ENCODE data around the gene IKZF3. TPM values are rescaled to one million over a fixed set of nuclear protein-coding genes. Genes with fewer than 3 reads are reported as not detected.

The IKZF3 gene
- total RNA-seq, 2 experiments from 2014 or later = 39.7 to 39.9 TPM

GRCh38 chr17:39792526-39793221, 71.4 kb downstream of the IKZF3 start:
- Histone ChIP-seq H3K27me3 (ENCODE audit: control insufficient read depth in 1 of 2, insufficient read depth in 2 of 2, low read length in 2 of 2) (no peaks in the 10 kb centered on the region), H3K36me3 (ENCODE audit: insufficient read depth, low read length) (peaks cover 28% of the 10 kb centered on the region), H3K9me3 (ENCODE audit: control insufficient read depth in 1 of 2, insufficient read depth in 1 of 2, low read length in 2 of 2) (no peaks in the 10 kb centered on the region), H3K27ac (ENCODE audit: low read depth in 1 of 2, low read length in 2 of 2) (peak overlapping the region; percentile 53 to 79), H3K4me1 (ENCODE audit: insufficient read depth, low read length) (peaks cover 61% of the 10 kb centered on the region), H3K4me3 (ENCODE audit: low read length) (peak overlapping the region; percentile 8)
- peak in 3 of 14 experiments; percentile 34 to 40 (median 36) for DNase-seq
- H3K9me3 Mint-ChIP-seq = no peaks in the 10 kb centered on the region
- no peak for TF ChIP-seq CTCF (IDR thresholded peaks at IDR 0.05)
- peak; percentile 5 for ATAC-seq (ENCODE audit: poor library complexity)
- peak overlapping the region; percentile 84 for H3K27ac Mint-ChIP-seq
- ChIA-PET POLR2A (interaction anchor here (1.0 to 5.7 kb wide), 15 partner anchors 10 to 188 kb away, joined by 3 to 54 read pairs (median 6); partner anchors contain the start of genes MIEN1 and PSMD3), CTCF (interaction anchor here (1.1 to 3.4 kb wide), 5 partner anchors 10 to 72 kb away, joined by 3 to 15 read pairs (median 10); partner anchors contain the start of genes IKZF3 and MIEN1)
- intact Hi-C loops (cut with DNase I, micrococcal nuclease) = loop anchor here in 1 of 2 experiments (2.0 kb wide), 1 partner anchor 22 kb away; no protein-coding TSS in a partner anchor
- H3K36me3 Mint-ChIP-seq (ENCODE audit: low read depth) = peaks cover 53% of the 10 kb centered on the region
- H3K4me1 Mint-ChIP-seq (ENCODE audit: low read depth) = peaks cover 66% of the 10 kb centered on the region
- no peaks in the 10 kb centered on the region for H3K27me3 Mint-ChIP-seq
- H3K4me3 Mint-ChIP-seq = peak overlapping the region; percentile 66

- H3K27me3 Mint-ChIP-seq = no peaks in the 10 kb centered on the region
- H3K4me3 Mint-ChIP-seq = peak overlapping the region; percentile 72
- H3K9me3 Mint-ChIP-seq = no peaks in the 10 kb centered on the region
- H3K27ac Mint-ChIP-seq = peak overlapping the region; percentile 84
- peaks cover 61% of the 10 kb centered on the region for H3K4me1 ChIP-seq (ENCODE audit: insufficient read depth, low read length)
- no peaks in the 10 kb centered on the region for H3K9me3 ChIP-seq (ENCODE audit: control insufficient read depth in 1 of 2, insufficient read depth in 1 of 2, low read length in 2 of 2)
- H3K36me3 ChIP-seq (ENCODE audit: insufficient read depth, low read length) = peaks cover 41% of the 10 kb centered on the region
- H3K27ac ChIP-seq (ENCODE audit: low read depth in 1 of 2, low read length in 2 of 2) = peak overlapping the region; percentile 48 to 79
- TF ChIP-seq CTCF (IDR thresholded peaks at IDR 0.05) = no peak
- intact Hi-C loops (cut with DNase I, micrococcal nuclease) = loop anchor here in 1 of 2 experiments (2.0 kb wide), 1 partner anchor 33 kb away; no protein-coding TSS in a partner anchor
- ATAC-seq (ENCODE audit: poor library complexity) (peak; percentile 71), DNase-seq (peak in 7 of 14 experiments; percentile 18 to 73 (median 53))
- ChIA-PET CTCF (interaction anchor here (0.7 to 3.0 kb wide), 8 partner anchors 9 to 169 kb away, joined by 3 to 11 read pairs (median 3); partner anchors contain the start of gene MIEN1), POLR2A (interaction anchor here (0.8 to 5.7 kb wide), 10 partner anchors 9 to 60 kb away, joined by 3 to 54 read pairs (median 16); no protein-coding TSS in a partner anchor)
- peaks cover 59% of the 10 kb centered on the region for H3K36me3 Mint-ChIP-seq (ENCODE audit: low read depth)
- no peaks in the 10 kb centered on the region for H3K27me3 ChIP-seq (ENCODE audit: control insufficient read depth in 1 of 2, insufficient read depth in 2 of 2, low read length in 2 of 2)
- peak overlapping the region; percentile 28 for H3K4me3 ChIP-seq (ENCODE audit: low read length)
- H3K4me1 Mint-ChIP-seq (ENCODE audit: low read depth) = peaks cover 66% of the 10 kb centered on the region
Measured at GRCh38 chr17:39791111-39791992, 72.8 kb downstream of the IKZF3 start.
